ENCODE measurements around the gene ABTB1. TPM values are rescaled to one million over a fixed set of nuclear protein-coding genes. Genes with fewer than 3 reads are reported as not detected.
A peak's percentile ranks its signal among the peaks of the same experiment; 100 is the strongest.

The ABTB1 gene
- polyA plus RNA-seq, 1 donor from 2014 or later: 2.0 TPM

GRCh38 chr3:127651516-127652172 lies 21.1 kb upstream of the ABTB1 start:
- Histone ChIP-seq H2AFZ (ENCODE audit: low read depth, low read length) (no peak overlapping the region), H3K9ac (ENCODE audit: low read length) (no peak overlapping the region), H4K20me1 (ENCODE audit: insufficient read depth) (peaks cover 4% of the 10 kb centered on the region), H3K4me3 (ENCODE audit: low read length) (no peak overlapping the region), H3K27me3 (ENCODE audit: insufficient read depth, low read depth, low read length) (no peaks in the 10 kb centered on the region), H3K36me3 (ENCODE audit: insufficient read depth, low read length) (peaks cover 4% of the 10 kb centered on the region), H3K79me2 (replicated peaks; ENCODE audit: insufficient read depth, low read length) (no peaks in the 10 kb centered on the region), H3K4me2 (ENCODE audit: low read length) (no peak overlapping the region), H3K9me3 (ENCODE audit: low read length) (no peaks in the 10 kb centered on the region), H3K27ac (ENCODE audit: low read length) (no peak overlapping the region), H3F3A (ENCODE audit: insufficient read depth, low read length, poor library complexity, severe bottlenecking) (no peaks in the 10 kb centered on the region), H3K9me2 (ENCODE audit: insufficient read depth, low read length) (no peaks in the 10 kb centered on the region)
- TF ChIP-seq POLR2AphosphoS5 (IDR thresholded peaks at IDR 0.05): no peak
- TF ChIP-seq REST (IDR thresholded peaks at IDR 0.05; ENCODE audit: borderline replicate concordance): no peak
- no peak for TF ChIP-seq MXI1 (conservative IDR thresholded peaks at IDR 0.05; ENCODE audit: poor library complexity, severe bottlenecking)
- TF ChIP-seq EZH2 (IDR thresholded peaks at IDR 0.05; ENCODE audit: borderline replicate concordance, insufficient read depth, low read length, poor library complexity, severe bottlenecking): no peak
- TF ChIP-seq CTCF (IDR thresholded peaks at IDR 0.05; ENCODE audit: poor library complexity, severe bottlenecking): no peak
- TF ChIP-seq SMC3 (conservative IDR thresholded peaks at IDR 0.05; ENCODE audit: poor library complexity): no peak
- no peak for TF ChIP-seq RAD21 (conservative IDR thresholded peaks at IDR 0.05)
- no peak for TF ChIP-seq TAF1 (IDR thresholded peaks at IDR 0.05; ENCODE audit: low read depth)
- no peak for TF ChIP-seq EP300 (conservative IDR thresholded peaks at IDR 0.05; ENCODE audit: poor library complexity, severe bottlenecking)

GRCh38 chr3:127652246-127652995 lies 20.3 kb upstream of the ABTB1 start:
- Histone ChIP-seq H3F3A (ENCODE audit: insufficient read depth, low read length, poor library complexity, severe bottlenecking) (no peaks in the 10 kb centered on the region), H3K27me3 (ENCODE audit: insufficient read depth, low read depth, low read length) (no peaks in the 10 kb centered on the region), H3K9me2 (ENCODE audit: insufficient read depth, low read length) (no peaks in the 10 kb centered on the region), H3K4me2 (ENCODE audit: low read length) (no peak overlapping the region), H2AFZ (ENCODE audit: low read depth, low read length) (no peak overlapping the region), H4K20me1 (ENCODE audit: insufficient read depth) (peaks cover 3% of the 10 kb centered on the region), H3K36me3 (ENCODE audit: insufficient read depth, low read length) (peaks cover 4% of the 10 kb centered on the region), H3K79me2 (replicated peaks; ENCODE audit: insufficient read depth, low read length) (no peaks in the 10 kb centered on the region), H3K9me3 (ENCODE audit: low read length) (no peaks in the 10 kb centered on the region), H3K27ac (ENCODE audit: low read length) (no peak overlapping the region), H3K4me3 (ENCODE audit: low read length) (no peak overlapping the region), H3K9ac (ENCODE audit: low read length) (no peak overlapping the region)
- no peak for TF ChIP-seq MXI1 (conservative IDR thresholded peaks at IDR 0.05; ENCODE audit: poor library complexity, severe bottlenecking)
- TF ChIP-seq RAD21 (conservative IDR thresholded peaks at IDR 0.05): peak; percentile 87
- TF ChIP-seq CTCF (IDR thresholded peaks at IDR 0.05; ENCODE audit: poor library complexity, severe bottlenecking): peak; percentile 80
- no peak for TF ChIP-seq REST (IDR thresholded peaks at IDR 0.05; ENCODE audit: borderline replicate concordance)
- peak; percentile 91 for TF ChIP-seq SMC3 (conservative IDR thresholded peaks at IDR 0.05; ENCODE audit: poor library complexity)
